NCI-H1105 treated with DMSO at 0.1 percent for 48 hours (cell line): ENCODE measurements around the gene FAM110A.
"Not testable (repeated sequence)": the region's sequence is repeated elsewhere in the genome, so short reads cannot be mapped to it uniquely, and the experiment has no call there.

ENCODE experiments used
- DNase-seq: peaks from one replicate; lab custom pipeline; 2025; lab: John Stamatoyannopoulos, UW

FAM110A gene

GRCh38 chr20:873875-874607, 40.5 kb downstream of the FAM110A start:
- DNase-seq = no peak

DNA sequence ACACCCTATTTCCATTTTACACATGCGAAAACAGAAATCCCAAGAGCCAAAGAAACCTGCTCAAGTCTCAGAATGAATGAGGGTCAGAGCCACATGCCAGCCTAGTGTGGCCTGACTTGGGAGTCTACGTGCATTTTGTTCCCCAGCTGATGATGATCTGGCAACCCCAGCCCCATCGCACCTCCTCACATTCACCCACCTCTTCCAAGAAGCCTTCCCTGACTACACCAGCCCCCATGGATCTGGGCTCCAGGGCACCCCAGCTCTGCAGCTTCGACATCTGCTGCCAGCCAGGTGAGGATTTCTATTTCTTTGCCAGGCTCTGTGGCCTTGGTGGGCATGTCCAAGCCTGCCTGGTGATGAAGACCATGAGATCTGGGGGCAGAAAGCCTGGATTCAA, 41.6 kb downstream of the FAM110A start:
- DNase-seq = no peak

DNA sequence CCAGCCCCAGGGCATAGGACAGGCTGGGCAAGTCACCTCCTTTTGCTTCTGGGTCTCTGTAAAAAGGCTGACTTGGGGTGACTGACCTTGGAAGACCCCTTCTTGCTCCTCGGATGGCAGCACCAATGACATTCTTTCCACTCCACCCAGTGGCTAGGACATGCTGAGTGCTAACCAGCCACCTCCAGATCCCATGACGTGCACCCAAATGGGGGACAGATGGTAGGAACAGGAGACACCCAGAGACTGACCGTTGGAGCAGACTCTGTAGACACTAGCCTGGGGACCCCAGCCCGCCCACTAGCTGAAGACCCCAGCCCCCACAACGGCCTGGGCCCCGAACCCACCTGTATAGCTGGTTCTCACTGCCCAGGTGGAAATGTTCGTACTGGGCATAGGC, 44.3 kb downstream of the FAM110A start:
- no peak for DNase-seq

DNA sequence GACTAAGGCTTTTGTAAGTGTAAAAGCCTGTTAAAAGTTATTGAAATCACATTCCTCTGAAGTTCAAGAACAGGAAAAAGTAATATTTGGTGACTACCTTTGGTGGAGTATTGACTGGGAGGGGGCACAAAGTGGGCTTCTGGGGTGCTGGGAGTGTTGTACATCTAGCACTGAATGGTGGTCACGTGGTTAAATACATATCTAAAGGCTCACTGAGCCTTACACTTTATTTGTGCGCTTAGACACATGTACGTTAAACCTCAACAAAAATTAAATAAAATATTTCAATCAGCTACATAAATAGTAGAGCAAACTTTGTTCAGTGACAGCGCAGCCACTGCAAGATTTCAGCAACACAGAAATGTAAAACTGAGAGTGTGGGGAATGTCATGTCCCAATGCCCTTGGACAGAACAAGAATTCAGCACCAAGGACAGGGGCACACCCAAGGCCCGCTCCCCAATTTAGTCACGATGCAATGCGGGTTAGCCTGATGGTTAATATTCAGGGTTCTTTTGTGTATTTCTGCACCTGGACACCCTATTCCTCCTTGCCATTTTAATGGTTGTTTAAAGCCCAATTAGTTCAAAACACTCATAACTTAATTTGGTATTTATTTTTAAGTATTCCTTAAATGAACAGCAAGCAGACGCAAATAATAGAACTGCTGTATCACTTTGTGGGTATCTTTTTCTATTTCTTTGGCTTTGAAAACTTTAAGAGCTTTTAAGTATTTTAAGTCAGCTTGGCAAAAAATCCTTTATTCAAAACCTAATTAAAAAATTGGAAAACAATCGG, 45.2 kb downstream of the FAM110A start:
- no peak for DNase-seq

- DNase-seq = no peak
These were observed 46.1 kb downstream of the FAM110A start for GRCh38 chr20:879626-880025.

DNA sequence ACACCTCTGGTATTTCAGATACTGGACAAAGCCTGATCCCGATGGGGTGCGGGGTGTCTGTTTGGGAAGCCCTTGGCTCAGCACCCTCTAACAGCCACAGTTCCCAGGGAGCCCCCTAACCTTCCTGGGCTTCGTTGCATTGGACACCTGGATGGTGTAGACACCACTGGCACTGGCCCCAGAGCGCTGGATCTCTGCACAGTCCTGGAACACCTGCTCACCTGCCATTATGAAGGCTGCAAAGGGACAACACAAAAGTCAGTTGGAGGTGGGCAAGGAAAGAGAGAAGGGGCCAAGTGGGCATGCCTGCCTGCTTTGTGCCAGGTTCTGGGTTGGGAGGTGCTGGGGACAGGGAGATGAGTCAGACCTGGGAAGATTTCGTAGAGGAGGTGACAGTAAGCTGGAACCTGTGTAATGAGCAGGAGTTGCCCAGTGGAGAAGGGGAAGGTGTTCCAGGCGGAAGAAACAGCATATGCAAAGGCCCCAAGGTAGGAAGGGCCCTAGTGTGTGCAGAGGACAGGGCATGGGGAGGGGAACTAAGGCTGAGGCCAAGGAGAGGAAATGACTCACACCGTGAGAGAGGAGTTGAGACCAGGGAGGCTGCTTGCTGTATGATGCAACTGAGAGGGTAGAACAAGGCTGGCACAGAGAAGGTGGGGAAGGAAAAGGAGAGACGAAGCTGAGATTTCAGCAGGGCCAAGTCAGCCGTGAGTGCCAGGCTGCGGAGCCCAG, 47.7 kb downstream of the FAM110A start:
- DNase-seq = no peak

- no peak for DNase-seq
These were observed 48.2 kb downstream of the FAM110A start for GRCh38 chr20:881783-882144.

DNA sequence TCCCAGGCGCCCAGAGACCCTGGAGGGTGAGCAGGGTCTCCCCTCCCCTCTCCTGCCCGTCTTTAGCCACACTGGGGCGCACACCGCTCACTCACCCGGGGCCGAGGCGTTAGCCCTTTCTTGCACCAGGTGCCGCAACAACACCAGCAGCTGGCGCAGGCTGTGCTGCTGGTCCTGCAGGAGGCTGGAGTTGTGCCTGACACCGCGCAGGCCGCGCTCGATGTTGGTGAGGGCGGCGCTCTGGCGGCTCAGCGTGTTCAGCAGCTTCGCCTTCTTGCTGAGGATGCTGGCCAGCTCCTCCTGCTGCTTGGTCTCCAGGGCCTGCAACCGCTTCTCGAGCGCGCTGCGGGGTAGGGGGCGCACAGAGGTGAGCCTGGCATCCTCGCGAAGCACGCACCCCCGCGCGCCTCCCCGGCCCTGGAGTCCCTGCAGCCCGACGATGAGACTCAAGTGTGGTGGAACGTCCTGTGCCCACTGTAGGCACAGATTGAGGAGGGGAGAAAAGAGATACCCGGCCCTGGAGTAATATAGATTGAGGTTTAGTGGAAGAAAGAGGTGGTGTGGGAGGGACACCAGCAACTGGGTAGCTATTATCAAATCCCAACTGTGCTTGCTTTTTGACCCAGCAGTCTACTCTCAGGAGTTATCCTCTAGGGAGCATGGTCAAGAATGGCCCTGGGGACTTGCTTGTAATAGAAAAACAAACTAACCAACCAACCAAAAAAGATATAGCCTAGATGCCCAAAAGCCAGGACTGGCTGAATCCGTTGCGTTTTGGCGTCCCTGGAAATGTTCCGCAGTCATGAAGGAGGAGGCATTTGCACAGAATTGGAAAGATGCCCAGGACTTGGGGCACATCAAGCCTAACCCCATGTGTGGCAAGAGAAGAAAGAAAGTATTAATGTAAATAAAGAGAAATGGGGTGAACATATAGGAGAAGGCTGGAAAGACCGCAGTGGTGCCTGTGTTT, 51.8 kb downstream of the FAM110A start:
- DNase-seq = no peak

DNA sequence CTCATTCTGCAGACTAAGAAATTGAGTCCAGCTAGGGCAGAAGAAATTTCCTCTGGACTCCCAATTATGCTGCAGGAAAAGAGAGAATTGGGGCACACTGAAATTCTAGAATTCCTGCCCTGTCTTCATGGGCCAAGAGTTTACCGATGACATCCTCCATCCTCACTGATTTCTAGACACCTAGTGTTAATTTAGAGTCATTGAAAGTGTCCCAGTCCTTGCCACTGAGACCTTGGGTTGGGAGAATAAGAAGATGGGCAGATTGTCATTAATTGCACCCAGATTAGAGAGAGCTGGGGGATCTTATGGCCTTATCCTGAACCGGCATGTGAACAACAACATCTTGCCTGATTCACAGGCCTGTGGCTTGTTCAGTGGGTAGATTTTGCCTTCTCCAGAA, 53.6 kb downstream of the FAM110A start:
- DNase-seq = no peak

GRCh38 chr20:888057-888456, 54.5 kb downstream of the FAM110A start:
- DNase-seq = no peak

- no peak for DNase-seq
These were observed 55.6 kb downstream of the FAM110A start for GRCh38 chr20:889106-889505.

GRCh38 chr20:889932-890463, 56.5 kb downstream of the FAM110A start:
- no peak for DNase-seq

GRCh38 chr20:890666-891057, 57.1 kb downstream of the FAM110A start:
- DNase-seq = no peak

DNA sequence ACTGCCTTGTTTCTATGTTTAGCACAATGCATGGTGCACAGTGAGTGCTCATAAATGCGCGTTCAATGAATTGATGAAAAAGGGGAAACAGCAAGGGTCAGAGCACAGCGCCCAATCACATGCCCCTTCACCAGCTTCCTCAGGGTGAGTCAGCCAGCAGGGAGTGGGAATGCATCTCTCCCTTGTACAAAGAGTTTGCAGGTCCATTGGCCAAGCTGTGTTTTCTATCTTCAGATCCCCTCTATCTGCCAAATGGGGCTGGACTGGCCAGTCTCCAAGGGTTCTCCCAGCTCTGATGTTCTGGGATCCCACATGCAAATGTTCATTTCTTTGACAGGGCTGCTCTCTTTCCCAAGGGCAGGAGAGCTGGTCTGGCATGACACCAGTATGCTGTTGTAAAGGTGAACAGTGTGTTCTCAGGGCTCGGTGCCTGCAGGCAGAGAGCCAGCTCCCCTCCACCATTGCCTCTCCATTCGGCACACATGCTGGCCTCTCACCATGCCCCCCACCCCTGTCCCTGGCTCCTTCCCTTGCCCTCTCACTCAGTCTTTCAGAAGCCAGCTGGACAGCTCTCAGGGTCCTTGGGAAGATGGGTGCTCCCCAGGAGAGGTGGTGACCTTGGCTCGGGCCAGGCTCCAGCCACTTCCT, 57.7 kb downstream of the FAM110A start:
- no peak for DNase-seq

DNA sequence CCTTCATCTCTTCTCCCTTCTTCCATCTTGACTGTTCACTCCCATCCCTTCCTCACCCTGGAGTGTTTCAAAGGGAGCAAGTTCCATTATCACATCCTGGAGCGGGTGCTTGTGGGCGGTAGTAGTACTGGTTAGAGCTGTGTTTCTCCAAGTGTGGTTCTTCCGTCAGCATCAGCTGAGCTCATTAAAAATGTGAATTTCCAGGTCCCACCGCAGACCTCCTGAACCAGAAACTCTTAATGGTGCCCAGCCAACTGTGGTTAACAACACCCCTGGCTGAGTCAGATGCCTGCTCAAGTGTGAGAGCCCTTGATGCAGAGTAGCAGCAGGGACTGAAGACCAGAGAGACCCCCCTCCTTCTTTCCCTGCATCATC, 58.2 kb downstream of the FAM110A start:
- no peak for DNase-seq

DNA sequence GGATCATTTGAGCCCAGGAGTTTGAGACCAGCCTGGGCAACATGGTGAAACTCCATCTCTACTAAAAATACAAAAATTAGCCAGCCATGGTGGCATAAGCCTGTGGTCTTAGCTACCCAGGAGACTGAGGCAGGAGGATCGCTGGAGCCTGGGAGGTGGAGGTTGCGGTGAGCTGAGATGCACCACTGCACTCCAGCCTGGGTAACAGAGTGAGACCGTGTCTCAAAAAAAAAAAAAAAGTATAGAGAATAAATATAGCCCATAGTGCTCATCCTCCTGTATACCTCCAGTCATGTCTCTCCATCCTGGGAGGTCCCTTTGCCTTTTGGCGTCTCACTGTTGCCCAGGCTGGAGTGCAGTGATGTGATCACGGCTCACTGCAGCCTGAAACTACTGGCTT, 58.9 kb downstream of the FAM110A start:
- DNase-seq = not testable (repeated sequence)
